CD14-positive monocyte (primary cell): Measurements from ENCODE around the gene ZNF133. TPM values are rescaled to one million over a fixed set of nuclear protein-coding genes. Genes with fewer than 3 reads are reported as not detected.
"Not testable (repeated sequence)": the region's sequence is repeated elsewhere in the genome, so short reads cannot be mapped to it uniquely, and the experiment has no call there.

ENCODE experiments used
- DNase-seq, 3 donors: peaks; one replicate each; pipeline ENCODE4 v3.0.0-alpha.2; 2011 to 2022
- H2AFZ ChIP-seq: 2 replicates; pipeline ENCODE4 v1.6.0; 2012; ENCODE audit warnings: mild to moderate bottlenecking, low read depth, low read length, inconsistent platforms; ENCODE audit not compliant: insufficient read depth, poor library complexity, severe bottlenecking
- H3K27ac ChIP-seq, 2 donors: 1 replicate in 1 of 2; 2 replicates in 1 of 2; pipeline ENCODE4 v1.5.1; 2012 to 2013; ENCODE audit warnings: low read length in 2 of 2, control low read depth in 1 of 2, inconsistent platforms in 1 of 2, low read depth in 1 of 2, mild to moderate bottlenecking in 1 of 2
- H3K27me3 ChIP-seq, 2 donors: one replicate each; pipeline versions ENCODE4 v1.6.0 to v1.6.1; 2011 to 2013; ENCODE audit warnings: low read length in 2 of 2; ENCODE audit not compliant: control insufficient read depth in 2 of 2, insufficient read depth in 2 of 2
- H3K36me3 ChIP-seq, 2 donors: replicated peaks in 1 of 2; 1 replicate in 1 of 2; 2 replicates in 1 of 2; pipeline versions ENCODE4 v1.5.1 to v1.6.1; 2012 to 2013; ENCODE audit warnings: low read length in 2 of 2, control low read depth in 1 of 2, inconsistent platforms in 1 of 2, mild to moderate bottlenecking in 1 of 2; ENCODE audit not compliant: insufficient read depth in 2 of 2, control insufficient read depth in 1 of 2
- H3K4me1 ChIP-seq, 2 donors: 1 replicate in 1 of 2; 2 replicates in 1 of 2; pipeline versions ENCODE4 v1.5.1 to v1.6.1; 2012 to 2013; ENCODE audit warnings: low read length in 2 of 2, control low read depth in 1 of 2, inconsistent platforms in 1 of 2, mild to moderate bottlenecking in 1 of 2, moderate library complexity in 1 of 2; ENCODE audit not compliant: insufficient read depth in 2 of 2, control insufficient read depth in 1 of 2
- H3K4me2 ChIP-seq: replicated peaks from 2 replicates; pipeline ENCODE3; 2012; ENCODE audit warnings: low read length, moderate library complexity, mild to moderate bottlenecking; ENCODE audit not compliant: poor library complexity, severe bottlenecking; ENCODE audit errors: extremely low read depth
- H3K4me3 ChIP-seq, 3 experiments: fragments of 200-600 bp in 1 of 3; sonication (generic) in 1 of 3; replicated peaks in 1 of 3; 1 replicate in 2 of 3; 2 replicates in 1 of 3; pipeline ENCODE4 v1.5.1; 2011 to 2013; ENCODE audit warnings: low read length in 3 of 3, mild to moderate bottlenecking in 3 of 3, control low read depth in 2 of 3, low read depth in 2 of 3, inconsistent platforms in 1 of 3, moderate library complexity in 1 of 3
- H3K79me2 ChIP-seq: 2 replicates; pipeline ENCODE4 v1.6.0; 2012; ENCODE audit warnings: mild to moderate bottlenecking, control low read depth, inconsistent platforms, low read length, moderate library complexity; ENCODE audit not compliant: insufficient read depth
- H3K9ac ChIP-seq: 2 replicates; pipeline ENCODE4 v1.6.0; 2017; ENCODE audit warnings: low read length, mild to moderate bottlenecking; ENCODE audit not compliant: insufficient read depth, poor library complexity, severe bottlenecking
- H3K9me3 ChIP-seq, 2 donors: replicated peaks in 1 of 2; 1 replicate in 1 of 2; 2 replicates in 1 of 2; pipeline versions ENCODE4 v1.5.1 to v1.6.1; 2012 to 2013; ENCODE audit warnings: low read length in 2 of 2, control low read depth in 1 of 2; ENCODE audit not compliant: control insufficient read depth in 1 of 2, insufficient read depth in 1 of 2
- H4K20me1 ChIP-seq: 2 replicates; pipeline ENCODE4 v1.6.0; 2012; ENCODE audit warnings: mild to moderate bottlenecking, low read length, control low read depth, moderate library complexity; ENCODE audit not compliant: insufficient read depth
- H3K27ac Mint-ChIP-seq, 7 donors: one replicate each; pipeline ENCODE4 v1.8.0; 2020; ENCODE audit warnings: mild to moderate bottlenecking in 7 of 7, mixed read lengths in 7 of 7, moderate library complexity in 6 of 7, inconsistent platforms in 2 of 7
- H3K27me3 Mint-ChIP-seq, 3 donors: one replicate each; pipeline ENCODE4 v1.8.0; 2021 to 2022; ENCODE audit warnings: low read depth in 3 of 3, mild to moderate bottlenecking in 3 of 3, mixed read lengths in 3 of 3, moderate library complexity in 3 of 3, inconsistent platforms in 1 of 3
- H3K36me3 Mint-ChIP-seq, 2 donors: one replicate each; pipeline ENCODE4 v1.8.0; 2020; ENCODE audit warnings: mixed read lengths in 2 of 2, inconsistent platforms in 1 of 2, mild to moderate bottlenecking in 1 of 2
- H3K4me1 Mint-ChIP-seq: one replicate; pipeline ENCODE4 v1.8.0; 2020; ENCODE audit warnings: mild to moderate bottlenecking, mixed read lengths
- H3K4me3 Mint-ChIP-seq, 2 donors: one replicate each; pipeline ENCODE4 v1.8.0; 2020; ENCODE audit warnings: mild to moderate bottlenecking in 2 of 2, mixed read lengths in 2 of 2, moderate library complexity in 1 of 2
- H3K9me3 Mint-ChIP-seq, 7 donors: one replicate each; pipeline ENCODE4 v1.8.0; 2020 to 2022; ENCODE audit warnings: mixed read lengths in 7 of 7, mild to moderate bottlenecking in 6 of 7, moderate library complexity in 6 of 7, inconsistent platforms in 2 of 7
- WGBS: methylation state at CpG from one replicate; pipeline ENCODE4 v1.1.5; 2013; ENCODE audit warnings: missing lambda C conversion rate; ENCODE audit not compliant: insufficient coverage; 5-methylcytosine and 5-hydroxymethylcytosine counted together
- intact Hi-C, 2 donors: fragments of 100-400 bp; cut with micrococcal nuclease; formaldehyde crosslinking; loops; one replicate each; pipeline versions ENCODE4 v1.15.0 to v1.15.1; 2023
- polyA plus RNA-seq, 3 donors: library from polyadenylated mRNA; depleted of rRNA in 1 of 3; unstranded in 2 of 3; stranded (reverse) in 1 of 3; fragments of 300-500 nt in 2 of 3; fragments of >200 nt in 1 of 3; fragmentation: Illumina TruSeq in 2 of 3; gene quantifications; 1 replicate in 2 of 3; 2 replicates in 1 of 3; pipeline ENCODE4 v1.2.3, GENCODE V29; 2012 to 2021
- TF ChIP-seq, protein P1 (sequence below): fragments of 200-600 bp; IDR thresholded peaks from one replicate; pipeline ENCODE4 v1.8.0; 2022; ENCODE audit warnings: antibody characterized with exemption, mild to moderate bottlenecking

The ZNF133 gene
- polyA plus RNA-seq, 3 donors = 1.7 to 9.7 (median 3.4) TPM

DNA sequence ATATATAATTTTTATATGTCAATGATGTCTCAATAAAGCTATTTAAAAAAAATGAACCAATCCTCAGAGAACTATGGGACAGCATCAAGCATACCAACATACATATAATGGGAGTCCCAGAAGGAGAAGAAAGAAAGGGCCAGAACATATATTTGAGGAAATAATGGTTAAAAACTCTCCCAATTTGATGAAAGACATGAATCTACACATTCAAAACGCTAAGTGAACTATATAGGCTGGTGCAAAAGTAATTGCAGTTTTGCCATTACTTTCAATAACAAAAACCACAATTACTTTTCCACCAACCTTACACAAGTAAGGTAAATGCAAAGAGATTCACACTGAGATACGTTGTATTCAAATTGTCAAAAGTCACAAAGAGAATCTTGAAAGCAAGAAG, 43.4 kb downstream of the ZNF133 start:
- WGBS = no CpG with 5 or more reads among the region's 2 CpGs

DNA sequence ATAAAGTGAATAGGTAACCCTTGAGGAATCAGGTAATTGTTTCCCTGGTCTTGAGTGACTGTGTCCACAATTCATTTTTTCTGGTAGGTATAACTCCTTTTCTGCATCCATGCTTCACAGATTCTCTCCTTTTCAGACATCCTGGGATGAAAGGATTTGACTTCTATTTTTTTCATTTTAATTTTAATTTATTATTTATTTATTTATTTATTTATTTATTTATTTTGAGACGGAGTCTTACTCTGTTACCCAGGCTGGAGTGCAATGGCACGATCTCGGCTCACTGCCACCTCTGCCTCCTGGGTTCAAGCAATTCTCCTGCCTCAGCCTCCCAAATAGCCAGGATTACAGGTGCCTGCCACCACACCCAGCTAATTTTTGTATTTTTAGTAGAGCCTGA, 61.4 kb downstream of the ZNF133 start:
- H2AFZ ChIP-seq, DNase-seq, H3K36me3 ChIP-seq, H3K9ac ChIP-seq, H3K27ac Mint-ChIP-seq, H4K20me1 ChIP-seq, H3K27me3 Mint-ChIP-seq, intact Hi-C loops, H3K27ac ChIP-seq, H3K9me3 ChIP-seq, H3K4me3 Mint-ChIP-seq, H3K4me2 ChIP-seq, H3K4me1 ChIP-seq, H3K9me3 Mint-ChIP-seq, H3K27me3 ChIP-seq, H3K4me1 Mint-ChIP-seq, H3K79me2 ChIP-seq, H3K36me3 Mint-ChIP-seq, H3K4me3 ChIP-seq: not testable (repeated sequence)
- WGBS = no CpG with 5 or more reads among the region's 3 CpGs

More for the DNA sequence above, 43.4 kb downstream of the ZNF133 start:
- peaks cover 14 to 22% of the 10 kb centered on the region in 2 donors for H3K9me3 ChIP-seq
- H3K27ac ChIP-seq = no peak overlapping the region
- no peaks in the 10 kb centered on the region for H3K4me1 Mint-ChIP-seq
- no peak overlapping the region for H3K4me2 ChIP-seq
- H3K9me3 Mint-ChIP-seq = peaks cover 29 to 56% (median 45%) of the 10 kb centered on the region in 7 donors
- H3K79me2 ChIP-seq = no peaks in the 10 kb centered on the region
- TF ChIP-seq, protein P1, sequence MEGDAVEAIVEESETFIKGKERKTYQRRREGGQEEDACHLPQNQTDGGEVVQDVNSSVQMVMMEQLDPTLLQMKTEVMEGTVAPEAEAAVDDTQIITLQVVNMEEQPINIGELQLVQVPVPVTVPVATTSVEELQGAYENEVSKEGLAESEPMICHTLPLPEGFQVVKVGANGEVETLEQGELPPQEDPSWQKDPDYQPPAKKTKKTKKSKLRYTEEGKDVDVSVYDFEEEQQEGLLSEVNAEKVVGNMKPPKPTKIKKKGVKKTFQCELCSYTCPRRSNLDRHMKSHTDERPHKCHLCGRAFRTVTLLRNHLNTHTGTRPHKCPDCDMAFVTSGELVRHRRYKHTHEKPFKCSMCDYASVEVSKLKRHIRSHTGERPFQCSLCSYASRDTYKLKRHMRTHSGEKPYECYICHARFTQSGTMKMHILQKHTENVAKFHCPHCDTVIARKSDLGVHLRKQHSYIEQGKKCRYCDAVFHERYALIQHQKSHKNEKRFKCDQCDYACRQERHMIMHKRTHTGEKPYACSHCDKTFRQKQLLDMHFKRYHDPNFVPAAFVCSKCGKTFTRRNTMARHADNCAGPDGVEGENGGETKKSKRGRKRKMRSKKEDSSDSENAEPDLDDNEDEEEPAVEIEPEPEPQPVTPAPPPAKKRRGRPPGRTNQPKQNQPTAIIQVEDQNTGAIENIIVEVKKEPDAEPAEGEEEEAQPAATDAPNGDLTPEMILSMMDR = no peak
- no peak overlapping the region for H3K27ac Mint-ChIP-seq
- H3K27me3 Mint-ChIP-seq = peaks cover 0 to 1% (median 0%) of the 10 kb centered on the region in 3 donors
- intact Hi-C loops = no loop called here
- no peaks in the 10 kb centered on the region for H4K20me1 ChIP-seq
- no peak overlapping the region for H3K4me3 ChIP-seq
- no peaks in the 10 kb centered on the region for H3K36me3 ChIP-seq
- no peaks in the 10 kb centered on the region for H3K36me3 Mint-ChIP-seq
- H3K4me3 Mint-ChIP-seq = no peak overlapping the region
- H3K27me3 ChIP-seq = no peaks in the 10 kb centered on the region
- no peak for DNase-seq
- no peak overlapping the region for H2AFZ ChIP-seq
- no peak overlapping the region for H3K9ac ChIP-seq
- H3K4me1 ChIP-seq = no peaks in the 10 kb centered on the region
